Liver (tissue), 9 donors: ENCODE measurements around the gene DEFB110. TPM values are rescaled to one million over a fixed set of nuclear protein-coding genes. Genes with fewer than 3 reads are reported as not detected.

Experiments
- DNase-seq: peaks from one replicate; pipeline ENCODE4 v3.0.0-alpha.2; 2017; ENCODE audit warnings: low spot score
- H3K27ac ChIP-seq, 2 donors: one replicate each; pipeline ENCODE4 v1.7.0; 2013; ENCODE audit warnings: inconsistent platforms in 2 of 2, low read length in 2 of 2, control low read depth in 1 of 2, low read depth in 1 of 2, mild to moderate bottlenecking in 1 of 2
- H3K27me3 ChIP-seq, 4 donors: one replicate each; pipeline versions ENCODE4 v1.6.1 to v1.7.0; 2013; ENCODE audit warnings: low read length in 3 of 4, inconsistent platforms in 1 of 4, mild to moderate bottlenecking in 1 of 4, moderate library complexity in 1 of 4; ENCODE audit not compliant: control insufficient read depth in 4 of 4, insufficient read depth in 4 of 4
- H3K36me3 ChIP-seq, 4 donors: one replicate each; pipeline versions ENCODE4 v1.6.1 to v1.7.0; 2013; ENCODE audit warnings: low read length in 3 of 4, mild to moderate bottlenecking in 3 of 4, low read depth in 1 of 4, moderate library complexity in 1 of 4; ENCODE audit not compliant: control insufficient read depth in 4 of 4, insufficient read depth in 3 of 4
- H3K4me1 ChIP-seq, 4 donors: one replicate each; pipeline versions ENCODE4 v1.6.1 to v1.7.0; 2013; ENCODE audit warnings: low read length in 3 of 4, mild to moderate bottlenecking in 3 of 4, moderate library complexity in 1 of 4; ENCODE audit not compliant: control insufficient read depth in 4 of 4, insufficient read depth in 4 of 4
- H3K4me3 ChIP-seq, 3 donors: one replicate each; pipeline versions ENCODE4 v1.6.1 to v1.7.0; 2013; ENCODE audit warnings: low read length in 3 of 3, control low read depth in 1 of 3, low read depth in 1 of 3, mild to moderate bottlenecking in 1 of 3
- H3K9ac ChIP-seq, 2 donors: one replicate each; pipeline ENCODE4 v1.7.0; 2013; ENCODE audit warnings: low read length in 2 of 2, mild to moderate bottlenecking in 2 of 2, moderate library complexity in 2 of 2, control low read depth in 1 of 2, low read depth in 1 of 2
- H3K9me3 ChIP-seq, 4 donors: one replicate each; pipeline versions ENCODE4 v1.6.1 to v1.7.0; 2013; ENCODE audit warnings: low read length in 3 of 4; ENCODE audit not compliant: control insufficient read depth in 4 of 4
- EGR1 ChIP-seq, 2 donors: IDR thresholded peaks; 2 replicates each; pipeline ENCODE4 v1.6.1; 2016 to 2018; ENCODE audit warnings: antibody characterized with exemption in 2 of 2, low read depth in 2 of 2
- FOXA1 ChIP-seq: IDR thresholded peaks from 2 replicates; pipeline ENCODE4 v1.6.1; 2016; ENCODE audit warnings: antibody characterized with exemption
- FOXA2 ChIP-seq: IDR thresholded peaks from 2 replicates; pipeline ENCODE4 v1.6.1; 2016; ENCODE audit warnings: antibody characterized with exemption
- GABPA ChIP-seq, 2 donors: IDR thresholded peaks in 1 of 2; conservative IDR thresholded peaks in 1 of 2; 2 replicates each; pipeline ENCODE4 v1.6.1; 2016; ENCODE audit warnings: antibody characterized with exemption in 2 of 2, mild to moderate bottlenecking in 1 of 2, moderate library complexity in 1 of 2
- HNF4A ChIP-seq, 2 donors: conservative IDR thresholded peaks; 2 replicates each; pipeline ENCODE4 v1.6.1; 2016; ENCODE audit warnings: antibody characterized with exemption in 2 of 2, mild to moderate bottlenecking in 2 of 2
- HNF4G ChIP-seq: IDR thresholded peaks from 2 replicates; pipeline ENCODE4 v1.6.1; 2016; ENCODE audit warnings: antibody characterized with exemption
- JUND ChIP-seq, 2 donors: IDR thresholded peaks; 2 replicates each; pipeline ENCODE4 v1.6.1; 2016; ENCODE audit warnings: antibody characterized with exemption in 2 of 2
- NR2F2 ChIP-seq: IDR thresholded peaks from 2 replicates; pipeline ENCODE4 v1.6.1; 2016; ENCODE audit warnings: antibody characterized with exemption
- RAD21 ChIP-seq, 2 donors: IDR thresholded peaks; 2 replicates each; pipeline ENCODE4 v1.6.1; 2016; ENCODE audit warnings: antibody characterized with exemption in 2 of 2, mild to moderate bottlenecking in 2 of 2
- RXRA ChIP-seq, 2 donors: IDR thresholded peaks; 2 replicates each; pipeline ENCODE4 v1.6.1; 2017 to 2018; ENCODE audit warnings: antibody characterized with exemption in 2 of 2, mild to moderate bottlenecking in 1 of 2
- SP1 ChIP-seq: IDR thresholded peaks from 2 replicates; pipeline ENCODE4 v1.6.1; 2018; ENCODE audit warnings: antibody characterized with exemption, mild to moderate bottlenecking
- TAF1 ChIP-seq: conservative IDR thresholded peaks from 2 replicates; pipeline ENCODE4 v1.6.1; 2016; ENCODE audit warnings: antibody characterized with exemption, mild to moderate bottlenecking
- YY1 ChIP-seq: IDR thresholded peaks from 2 replicates; pipeline ENCODE4 v1.6.1; 2016; ENCODE audit warnings: antibody characterized with exemption, mild to moderate bottlenecking
- WGBS: extraction: QIAGEN DNeasy Blood & Tissue Kit; methylation state at CpG from one replicate; pipeline ENCODE4 v1.1.7; 2013; 5-methylcytosine and 5-hydroxymethylcytosine counted together
- polyA plus RNA-seq, 2 donors: library from polyadenylated mRNA; stranded (reverse) in 1 of 2; unstranded in 1 of 2; fragments of 200-250 nt in 1 of 2; fragments of >200 nt in 1 of 2; fragmentation: Nextera tagmentation in 1 of 2; extraction: Ambion mirVana in 1 of 2; gene quantifications; one replicate each; pipeline versions ENCODE4 v1.2.1 to v1.2.3, GENCODE V29; 2013 to 2015
- total RNA-seq, 2 donors: library from RNA; depleted of rRNA; stranded (reverse); fragments of >200 nt; gene quantifications; one replicate each; pipeline ENCODE4 v1.2.3, GENCODE V29; 2014
- TF ChIP-seq, protein P1 (sequence below): IDR thresholded peaks from 2 replicates; pipeline ENCODE4 v1.6.1; 2016; ENCODE audit warnings: antibody characterized with exemption
- TF ChIP-seq, protein P2 (sequence below): IDR thresholded peaks from 2 replicates; pipeline ENCODE4 v1.6.1; 2016; ENCODE audit warnings: antibody characterized with exemption, mild to moderate bottlenecking
- TF ChIP-seq, protein P3 (sequence below): IDR thresholded peaks from 2 replicates; pipeline ENCODE4 v1.6.1; 2016; ENCODE audit warnings: antibody characterized with exemption
- TF ChIP-seq, protein P4 (sequence below): fragments of 150-350 bp; IDR thresholded peaks from 2 replicates; pipeline ENCODE4 v1.5.1; 2017; ENCODE audit warnings: improper control_type of control experiment, low read depth, low read length; ENCODE audit not compliant: missing input control
- TF ChIP-seq, protein P5 (sequence below): IDR thresholded peaks from 2 replicates; pipeline ENCODE4 v1.6.1; 2016; ENCODE audit warnings: antibody characterized with exemption
- donor health status: healthy.
- donor health status: healthy.
- donor health status: healthy.
- donor health status: healthy.
- donor health status: healthy.

The DEFB110 gene
- total and polyA plus RNA-seq, 4 donors = not detected

DNA sequence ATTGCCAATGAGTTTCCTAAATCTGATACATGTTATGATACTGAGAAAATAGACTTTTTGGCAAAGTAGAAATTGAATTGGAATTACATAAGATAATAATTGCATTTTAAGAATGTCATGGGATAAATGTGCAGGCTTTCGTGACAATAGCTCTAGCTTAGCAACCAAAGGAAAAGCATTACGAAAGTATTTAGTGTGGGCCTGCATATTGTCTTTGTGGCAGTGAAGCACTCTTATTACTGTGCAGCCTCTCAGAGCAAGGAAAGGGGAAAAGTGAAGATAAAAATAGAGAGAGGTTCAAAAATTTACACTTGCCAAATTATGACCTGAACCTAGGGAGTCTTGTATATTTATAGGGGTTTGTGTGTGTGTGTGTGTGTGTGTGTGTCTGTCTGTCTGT is 39.7 kb downstream of the DEFB110 start:
- DNase-seq = no peak
- TF ChIP-seq EGR1 (IDR thresholded peaks at IDR 0.05; ENCODE audit: low read depth in 2 of 2) = no peak
- Histone ChIP-seq H3K27me3 (no peaks in the 10 kb centered on the region), H3K36me3 (no peaks in the 10 kb centered on the region), H3K4me3 (no peak overlapping the region), H3K9ac (no peak overlapping the region), H3K4me1 (peaks cover 0 to 3% (median 0%) of the 10 kb centered on the region in 4 donors), H3K27ac (no peak overlapping the region), H3K9me3 (no peaks in the 10 kb centered on the region)
- 92% methylated on average over 2 of the region's 2 CpGs for WGBS

DNA sequence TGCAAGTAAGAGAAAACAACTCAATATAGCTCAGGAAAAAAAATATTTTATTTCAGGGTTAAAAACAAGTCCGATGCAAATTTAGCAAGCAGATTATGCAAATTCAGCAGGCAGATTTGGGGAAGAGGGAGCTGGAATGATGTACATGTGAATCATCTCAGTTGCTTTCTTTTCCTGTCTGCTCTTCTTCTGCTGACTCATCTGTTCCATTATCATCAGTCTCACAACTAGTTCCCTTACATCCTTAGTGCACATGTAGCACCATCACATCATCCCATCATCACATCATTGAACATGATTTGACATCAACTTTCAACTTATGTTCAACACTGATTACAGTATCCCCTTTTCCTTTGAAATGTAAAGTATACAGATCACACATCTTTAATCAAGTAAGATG is 40.9 kb downstream of the DEFB110 start:
- DNase-seq = no peak
- no peak for TF ChIP-seq FOXA1
- TF ChIP-seq, protein P1, sequence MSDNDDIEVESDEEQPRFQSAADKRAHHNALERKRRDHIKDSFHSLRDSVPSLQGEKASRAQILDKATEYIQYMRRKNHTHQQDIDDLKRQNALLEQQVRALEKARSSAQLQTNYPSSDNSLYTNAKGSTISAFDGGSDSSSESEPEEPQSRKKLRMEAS = no peak
- no peak for TF ChIP-seq SP1
- TF ChIP-seq, protein P2, sequence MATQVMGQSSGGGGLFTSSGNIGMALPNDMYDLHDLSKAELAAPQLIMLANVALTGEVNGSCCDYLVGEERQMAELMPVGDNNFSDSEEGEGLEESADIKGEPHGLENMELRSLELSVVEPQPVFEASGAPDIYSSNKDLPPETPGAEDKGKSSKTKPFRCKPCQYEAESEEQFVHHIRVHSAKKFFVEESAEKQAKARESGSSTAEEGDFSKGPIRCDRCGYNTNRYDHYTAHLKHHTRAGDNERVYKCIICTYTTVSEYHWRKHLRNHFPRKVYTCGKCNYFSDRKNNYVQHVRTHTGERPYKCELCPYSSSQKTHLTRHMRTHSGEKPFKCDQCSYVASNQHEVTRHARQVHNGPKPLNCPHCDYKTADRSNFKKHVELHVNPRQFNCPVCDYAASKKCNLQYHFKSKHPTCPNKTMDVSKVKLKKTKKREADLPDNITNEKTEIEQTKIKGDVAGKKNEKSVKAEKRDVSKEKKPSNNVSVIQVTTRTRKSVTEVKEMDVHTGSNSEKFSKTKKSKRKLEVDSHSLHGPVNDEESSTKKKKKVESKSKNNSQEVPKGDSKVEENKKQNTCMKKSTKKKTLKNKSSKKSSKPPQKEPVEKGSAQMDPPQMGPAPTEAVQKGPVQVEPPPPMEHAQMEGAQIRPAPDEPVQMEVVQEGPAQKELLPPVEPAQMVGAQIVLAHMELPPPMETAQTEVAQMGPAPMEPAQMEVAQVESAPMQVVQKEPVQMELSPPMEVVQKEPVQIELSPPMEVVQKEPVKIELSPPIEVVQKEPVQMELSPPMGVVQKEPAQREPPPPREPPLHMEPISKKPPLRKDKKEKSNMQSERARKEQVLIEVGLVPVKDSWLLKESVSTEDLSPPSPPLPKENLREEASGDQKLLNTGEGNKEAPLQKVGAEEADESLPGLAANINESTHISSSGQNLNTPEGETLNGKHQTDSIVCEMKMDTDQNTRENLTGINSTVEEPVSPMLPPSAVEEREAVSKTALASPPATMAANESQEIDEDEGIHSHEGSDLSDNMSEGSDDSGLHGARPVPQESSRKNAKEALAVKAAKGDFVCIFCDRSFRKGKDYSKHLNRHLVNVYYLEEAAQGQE = no peak
- TF ChIP-seq RXRA (IDR thresholded peaks at IDR 0.05) = no peak
- no peak for TF ChIP-seq FOXA2
- TF ChIP-seq, protein P3, sequence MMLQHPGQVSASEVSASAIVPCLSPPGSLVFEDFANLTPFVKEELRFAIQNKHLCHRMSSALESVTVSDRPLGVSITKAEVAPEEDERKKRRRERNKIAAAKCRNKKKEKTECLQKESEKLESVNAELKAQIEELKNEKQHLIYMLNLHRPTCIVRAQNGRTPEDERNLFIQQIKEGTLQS = no peak
- no peak for TF ChIP-seq EGR1 (IDR thresholded peaks at IDR 0.05; ENCODE audit: low read depth in 2 of 2)
- TF ChIP-seq RAD21 (IDR thresholded peaks at IDR 0.05) = no peak
- no peak for TF ChIP-seq HNF4G
- TF ChIP-seq JUND (IDR thresholded peaks at IDR 0.05) = no peak
- TF ChIP-seq, protein P4, sequence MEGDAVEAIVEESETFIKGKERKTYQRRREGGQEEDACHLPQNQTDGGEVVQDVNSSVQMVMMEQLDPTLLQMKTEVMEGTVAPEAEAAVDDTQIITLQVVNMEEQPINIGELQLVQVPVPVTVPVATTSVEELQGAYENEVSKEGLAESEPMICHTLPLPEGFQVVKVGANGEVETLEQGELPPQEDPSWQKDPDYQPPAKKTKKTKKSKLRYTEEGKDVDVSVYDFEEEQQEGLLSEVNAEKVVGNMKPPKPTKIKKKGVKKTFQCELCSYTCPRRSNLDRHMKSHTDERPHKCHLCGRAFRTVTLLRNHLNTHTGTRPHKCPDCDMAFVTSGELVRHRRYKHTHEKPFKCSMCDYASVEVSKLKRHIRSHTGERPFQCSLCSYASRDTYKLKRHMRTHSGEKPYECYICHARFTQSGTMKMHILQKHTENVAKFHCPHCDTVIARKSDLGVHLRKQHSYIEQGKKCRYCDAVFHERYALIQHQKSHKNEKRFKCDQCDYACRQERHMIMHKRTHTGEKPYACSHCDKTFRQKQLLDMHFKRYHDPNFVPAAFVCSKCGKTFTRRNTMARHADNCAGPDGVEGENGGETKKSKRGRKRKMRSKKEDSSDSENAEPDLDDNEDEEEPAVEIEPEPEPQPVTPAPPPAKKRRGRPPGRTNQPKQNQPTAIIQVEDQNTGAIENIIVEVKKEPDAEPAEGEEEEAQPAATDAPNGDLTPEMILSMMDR = no peak
- TF ChIP-seq HNF4A (conservative IDR thresholded peaks at IDR 0.05) = no peak
- no peak for TF ChIP-seq NR2F2
- TF ChIP-seq TAF1 = no peak
- TF ChIP-seq, protein P5, sequence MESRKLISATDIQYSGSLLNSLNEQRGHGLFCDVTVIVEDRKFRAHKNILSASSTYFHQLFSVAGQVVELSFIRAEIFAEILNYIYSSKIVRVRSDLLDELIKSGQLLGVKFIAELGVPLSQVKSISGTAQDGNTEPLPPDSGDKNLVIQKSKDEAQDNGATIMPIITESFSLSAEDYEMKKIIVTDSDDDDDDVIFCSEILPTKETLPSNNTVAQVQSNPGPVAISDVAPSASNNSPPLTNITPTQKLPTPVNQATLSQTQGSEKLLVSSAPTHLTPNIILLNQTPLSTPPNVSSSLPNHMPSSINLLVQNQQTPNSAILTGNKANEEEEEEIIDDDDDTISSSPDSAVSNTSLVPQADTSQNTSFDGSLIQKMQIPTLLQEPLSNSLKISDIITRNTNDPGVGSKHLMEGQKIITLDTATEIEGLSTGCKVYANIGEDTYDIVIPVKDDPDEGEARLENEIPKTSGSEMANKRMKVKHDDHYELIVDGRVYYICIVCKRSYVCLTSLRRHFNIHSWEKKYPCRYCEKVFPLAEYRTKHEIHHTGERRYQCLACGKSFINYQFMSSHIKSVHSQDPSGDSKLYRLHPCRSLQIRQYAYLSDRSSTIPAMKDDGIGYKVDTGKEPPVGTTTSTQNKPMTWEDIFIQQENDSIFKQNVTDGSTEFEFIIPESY = no peak
- no peak for TF ChIP-seq YY1
- no peak for TF ChIP-seq GABPA (IDR thresholded peaks at IDR 0.05 in 1 of 2, conservative IDR thresholded peaks at IDR 0.05 in 1 of 2)
- Histone ChIP-seq H3K27me3 (no peaks in the 10 kb centered on the region), H3K9ac (no peak overlapping the region), H3K36me3 (no peaks in the 10 kb centered on the region), H3K4me1 (peaks cover 0 to 3% (median 0%) of the 10 kb centered on the region in 4 donors), H3K4me3 (no peak overlapping the region), H3K27ac (no peak overlapping the region), H3K9me3 (no peaks in the 10 kb centered on the region)
- 89% methylated on average over 1 of the region's 1 CpG for WGBS
